Measurements from ENCODE around the gene MRNIP.

- TF ChIP-seq, protein P1, sequence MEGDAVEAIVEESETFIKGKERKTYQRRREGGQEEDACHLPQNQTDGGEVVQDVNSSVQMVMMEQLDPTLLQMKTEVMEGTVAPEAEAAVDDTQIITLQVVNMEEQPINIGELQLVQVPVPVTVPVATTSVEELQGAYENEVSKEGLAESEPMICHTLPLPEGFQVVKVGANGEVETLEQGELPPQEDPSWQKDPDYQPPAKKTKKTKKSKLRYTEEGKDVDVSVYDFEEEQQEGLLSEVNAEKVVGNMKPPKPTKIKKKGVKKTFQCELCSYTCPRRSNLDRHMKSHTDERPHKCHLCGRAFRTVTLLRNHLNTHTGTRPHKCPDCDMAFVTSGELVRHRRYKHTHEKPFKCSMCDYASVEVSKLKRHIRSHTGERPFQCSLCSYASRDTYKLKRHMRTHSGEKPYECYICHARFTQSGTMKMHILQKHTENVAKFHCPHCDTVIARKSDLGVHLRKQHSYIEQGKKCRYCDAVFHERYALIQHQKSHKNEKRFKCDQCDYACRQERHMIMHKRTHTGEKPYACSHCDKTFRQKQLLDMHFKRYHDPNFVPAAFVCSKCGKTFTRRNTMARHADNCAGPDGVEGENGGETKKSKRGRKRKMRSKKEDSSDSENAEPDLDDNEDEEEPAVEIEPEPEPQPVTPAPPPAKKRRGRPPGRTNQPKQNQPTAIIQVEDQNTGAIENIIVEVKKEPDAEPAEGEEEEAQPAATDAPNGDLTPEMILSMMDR (IDR thresholded peaks at IDR 0.05; ENCODE audit: insufficient read depth, low read length, poor library complexity, severe bottlenecking) = no peak
- no peak for TF ChIP-seq EZH2phosphoT487 (conservative IDR thresholded peaks at IDR 0.05; ENCODE audit: low read length)
Observed at GRCh38 chr5:179788193-179788854, 70.3 kb downstream of the MRNIP start.

All from SU-DHL-6 (cell line).